Activated B cell treated with CpG ODN at 0.5 μM for 24 hours (primary cell): ENCODE measurements around the gene ADAMTS7. TPM values are rescaled to one million over a fixed set of nuclear protein-coding genes. Genes with fewer than 3 reads are reported as not detected.

ENCODE experiments used
- ATAC-seq: fragments of 200-7000 bp; cut with Tn5 transposase; one replicate; pipeline ENCODE4 v1.10.0; 2021; ENCODE audit warnings: low read depth, mild to moderate bottlenecking, moderate library complexity
- CTCF ChIA-PET: fragments of 350-600 bp; sonication (Branson Sonifier 250); formaldehyde crosslinking; loops from one replicate; lab custom pipeline; 2021; ENCODE audit warnings: antibody characterized with exemption; lab: Charles Lee
- POLR2A ChIA-PET: fragments of 350-600 bp; sonication (Branson Sonifier 250); formaldehyde crosslinking; loops from one replicate; lab custom pipeline; 2021; ENCODE audit warnings: antibody characterized with exemption; lab: Charles Lee
- DNase-seq: peaks from one replicate; pipeline ENCODE4 v3.0.0; 2022
- H3K27ac Mint-ChIP-seq: one replicate; pipeline ENCODE4 v1.8.0; 2020; ENCODE audit warnings: mixed read lengths
- H3K27me3 Mint-ChIP-seq: one replicate; pipeline ENCODE4 v1.8.0; 2021; ENCODE audit warnings: mixed read lengths
- H3K36me3 Mint-ChIP-seq: one replicate; pipeline ENCODE4 v1.8.0; 2021; ENCODE audit warnings: low read depth, mixed read lengths
- H3K4me1 Mint-ChIP-seq: one replicate; pipeline ENCODE4 v1.8.0; 2021; ENCODE audit warnings: mixed read lengths
- H3K4me3 Mint-ChIP-seq: one replicate; pipeline ENCODE4 v1.8.0; 2020; ENCODE audit warnings: mild to moderate bottlenecking, mixed read lengths
- H3K9me3 Mint-ChIP-seq: one replicate; pipeline ENCODE4 v1.8.0; 2020; ENCODE audit warnings: mixed read lengths
- intact Hi-C: fragments of 100-400 bp; cut with micrococcal nuclease; formaldehyde crosslinking; loops from one replicate; pipeline ENCODE4 v1.15.1; 2024
- total RNA-seq: library from RNA; stranded (reverse); gene quantifications from 2 replicates; pipeline ENCODE4 v1.2.3, GENCODE V29; 2022
- TF ChIP-seq, protein P1 (sequence below): fragments of 200-600 bp; IDR thresholded peaks from one replicate; pipeline ENCODE4 v1.8.0; 2022; ENCODE audit warnings: antibody characterized with exemption, mild to moderate bottlenecking

ADAMTS7 gene
- total RNA-seq, 1 donor from 2014 or later: 14.1 TPM

- POLR2A ChIA-PET: no interaction called here
- intact Hi-C loops: loop anchor here (1.0 to 10.0 kb wide), 6 partner anchors 42 to 799 kb away; partner anchors contain the start of gene HYKK
- TF ChIP-seq, protein P1, sequence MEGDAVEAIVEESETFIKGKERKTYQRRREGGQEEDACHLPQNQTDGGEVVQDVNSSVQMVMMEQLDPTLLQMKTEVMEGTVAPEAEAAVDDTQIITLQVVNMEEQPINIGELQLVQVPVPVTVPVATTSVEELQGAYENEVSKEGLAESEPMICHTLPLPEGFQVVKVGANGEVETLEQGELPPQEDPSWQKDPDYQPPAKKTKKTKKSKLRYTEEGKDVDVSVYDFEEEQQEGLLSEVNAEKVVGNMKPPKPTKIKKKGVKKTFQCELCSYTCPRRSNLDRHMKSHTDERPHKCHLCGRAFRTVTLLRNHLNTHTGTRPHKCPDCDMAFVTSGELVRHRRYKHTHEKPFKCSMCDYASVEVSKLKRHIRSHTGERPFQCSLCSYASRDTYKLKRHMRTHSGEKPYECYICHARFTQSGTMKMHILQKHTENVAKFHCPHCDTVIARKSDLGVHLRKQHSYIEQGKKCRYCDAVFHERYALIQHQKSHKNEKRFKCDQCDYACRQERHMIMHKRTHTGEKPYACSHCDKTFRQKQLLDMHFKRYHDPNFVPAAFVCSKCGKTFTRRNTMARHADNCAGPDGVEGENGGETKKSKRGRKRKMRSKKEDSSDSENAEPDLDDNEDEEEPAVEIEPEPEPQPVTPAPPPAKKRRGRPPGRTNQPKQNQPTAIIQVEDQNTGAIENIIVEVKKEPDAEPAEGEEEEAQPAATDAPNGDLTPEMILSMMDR: no peak
- Mint-ChIP-seq H3K4me3 (no peak overlapping the region), H3K9me3 (peaks cover 4% of the 10 kb centered on the region), H3K4me1 (peaks cover 6% of the 10 kb centered on the region), H3K27ac (no peak overlapping the region), H3K27me3 (peaks cover 31% of the 10 kb centered on the region), H3K36me3 (no peaks in the 10 kb centered on the region)
- DNase-seq: peak; percentile 62
- peak; percentile 99 for ATAC-seq
- CTCF ChIA-PET: interaction anchor here (0.8 to 2.4 kb wide), 6 partner anchors 17 to 467 kb away, joined by 3 to 11 read pairs (median 4); no protein-coding TSS in a partner anchor
Observed at GRCh38 chr15:78709263-78709882, 101.9 kb downstream of the ADAMTS7 start.

Other genes starting within 250 kb of the ADAMTS7 start
- gene CHRNA5, start 245.9 kb downstream of the ADAMTS7 start, total RNA-seq: 1.3 TPM in 2 replicates
- gene CHRNA3, start 190.5 kb downstream of the ADAMTS7 start, total RNA-seq: not detected in 2 replicates
- not detected in 2 replicates for gene CHRNB4, start 170.3 kb downstream of the ADAMTS7 start, total RNA-seq
- 271 and 287 TPM in 2 replicates for gene MORF4L1, start 61.4 kb upstream of the ADAMTS7 start, total RNA-seq
- 721 and 762 TPM in 2 replicates for gene CTSH, start 133.6 kb upstream of the ADAMTS7 start, total RNA-seq